H1 (cell line): ENCODE results near the gene MID2. TPM values are rescaled to one million over a fixed set of nuclear protein-coding genes. Genes with fewer than 3 reads are reported as not detected.

Experiments used
- CTCF ChIA-PET: fragments of 300-600 bp; sonication (Branson Sonifier 250); formaldehyde crosslinking; loops from one replicate; lab custom pipeline; 2021; ENCODE audit not compliant: partially characterized antibody; lab: Charles Lee
- POLR2A ChIA-PET: fragments of 300-600 bp; sonication (Branson Sonifier 250); formaldehyde crosslinking; loops from one replicate; lab custom pipeline; 2021; ENCODE audit warnings: inconsistent platforms; ENCODE audit not compliant: partially characterized antibody; lab: Charles Lee
- DNase-seq, 2 experiments: peaks; one replicate each; pipeline versions ENCODE4 v3.0.0 to v3.0.0-alpha.2; 2010 to 2022; ENCODE audit warnings: low spot score in 2 of 2, low read depth in 1 of 2, mixed read lengths in 1 of 2
- FAIRE-seq: peaks from 2 replicates; lab custom pipeline; 2011; peaks lifted over from hg19 to GRCh38; lab: Jason Lieb, UNC
- H2AFZ ChIP-seq: 2 replicates; pipeline ENCODE4 v1.8.1; 2012; ENCODE audit warnings: low read length, inconsistent platforms
- H2AK5ac ChIP-seq: 2 replicates; pipeline ENCODE4 v1.6.1; 2013; ENCODE audit warnings: low read depth, low read length
- H2BK120ac ChIP-seq: replicated peaks from 2 replicates; pipeline ENCODE3; 2013; ENCODE audit warnings: low read depth, low read length, inconsistent platforms
- H2BK12ac ChIP-seq: 2 replicates; pipeline ENCODE4 v1.6.1; 2013; ENCODE audit warnings: low read depth, low read length
- H2BK15ac ChIP-seq: 2 replicates; pipeline ENCODE4 v1.6.1; 2013; ENCODE audit warnings: low read length
- H2BK20ac ChIP-seq: 2 replicates; pipeline ENCODE4 v1.6.1; 2013; ENCODE audit warnings: low read length
- H2BK5ac ChIP-seq: 2 replicates; pipeline ENCODE4 v1.6.1; 2013; ENCODE audit warnings: low read depth, low read length
- H3K14ac ChIP-seq: 2 replicates; pipeline ENCODE4 v1.6.1; 2013; ENCODE audit warnings: inconsistent platforms; ENCODE audit not compliant: insufficient read length
- H3K18ac ChIP-seq: 2 replicates; pipeline ENCODE4 v1.6.1; 2013; ENCODE audit warnings: low read length; ENCODE audit errors: extremely low read depth
- H3K23ac ChIP-seq: 2 replicates; pipeline ENCODE4 v1.6.1; 2013; ENCODE audit warnings: inconsistent platforms; ENCODE audit not compliant: insufficient read length
- H3K23me2 ChIP-seq: 2 replicates; pipeline ENCODE4 v1.6.1; 2013; ENCODE audit warnings: low read depth, low read length
- H3K27ac ChIP-seq: 2 replicates; pipeline ENCODE4 v1.6.1; 2011; ENCODE audit warnings: low read depth, low read length, inconsistent platforms
- H3K27me3 ChIP-seq, 4 experiments: replicated peaks in 1 of 4; 1 replicate in 1 of 4; 2 replicates in 3 of 4; pipeline versions ENCODE4 v1.6.1 to v1.8.1; 2011 to 2013; ENCODE audit warnings: low read length in 3 of 4, mild to moderate bottlenecking in 3 of 4, inconsistent platforms in 2 of 4, mixed read lengths in 2 of 4, moderate library complexity in 1 of 4; ENCODE audit not compliant: control insufficient read depth in 3 of 4, insufficient read depth in 3 of 4; ENCODE audit errors: extremely low read depth in 1 of 4
- H3K36me3 ChIP-seq, 4 experiments: 2 replicates each; pipeline versions ENCODE4 v1.6.1 to v1.8.1; 2011 to 2013; ENCODE audit warnings: mild to moderate bottlenecking in 4 of 4, low read length in 3 of 4, moderate library complexity in 2 of 4, control low read depth in 1 of 4, inconsistent platforms in 1 of 4; ENCODE audit not compliant: insufficient read depth in 4 of 4, control insufficient read depth in 2 of 4
- H3K4ac ChIP-seq: replicated peaks from 2 replicates; pipeline ENCODE3; 2013; ENCODE audit warnings: low read length, low read depth, mixed read lengths, inconsistent platforms; ENCODE audit not compliant: insufficient read length
- H3K4me1 ChIP-seq, 4 experiments: replicated peaks in 1 of 4; 1 replicate in 1 of 4; 2 replicates in 3 of 4; pipeline versions ENCODE4 v1.6.1 to v1.8.1; 2011 to 2013; ENCODE audit warnings: low read length in 3 of 4, inconsistent platforms in 2 of 4, mixed read lengths in 1 of 4; ENCODE audit not compliant: insufficient read depth in 4 of 4, control insufficient read depth in 3 of 4
- H3K4me2 ChIP-seq, 2 experiments: 2 replicates each; pipeline versions ENCODE4 v1.6.1 to v1.8.1; 2011 to 2013; ENCODE audit warnings: low read depth in 2 of 2, low read length in 2 of 2, control low read depth in 1 of 2, inconsistent platforms in 1 of 2, mild to moderate bottlenecking in 1 of 2; ENCODE audit not compliant: insufficient read depth in 1 of 2
- H3K4me3 ChIP-seq, 4 experiments: fragments of 200-600, 300-600 bp in 1 of 4; sonication (generic), shearing (Covaris generic), sonication (Bioruptor Twin) in 1 of 4; 2 replicates each; pipeline versions ENCODE4 v1.5.1 to v1.8.1; 2011 to 2016; ENCODE audit warnings: low read length in 4 of 4, low read depth in 3 of 4, control low read depth in 2 of 4, inconsistent platforms in 2 of 4, mild to moderate bottlenecking in 2 of 4, mixed read lengths in 1 of 4, moderate library complexity in 1 of 4; ENCODE audit not compliant: insufficient read depth in 2 of 4; ENCODE audit errors: extremely low read depth in 1 of 4
- H3K56ac ChIP-seq: replicated peaks from 2 replicates; pipeline ENCODE3; 2013; ENCODE audit warnings: low read depth, mild to moderate bottlenecking, mixed read lengths, low read length, inconsistent platforms; ENCODE audit not compliant: insufficient read length
- H3K79me1 ChIP-seq: 2 replicates; pipeline ENCODE4 v1.6.1; 2013; ENCODE audit warnings: low read depth, low read length, control low read depth
- H3K79me2 ChIP-seq, 2 experiments: 2 replicates each; pipeline versions ENCODE4 v1.6.1 to v1.8.1; 2012 to 2013; ENCODE audit warnings: low read length in 2 of 2, mild to moderate bottlenecking in 2 of 2, inconsistent platforms in 1 of 2; ENCODE audit not compliant: insufficient read depth in 2 of 2, control insufficient read depth in 1 of 2
- H3K9ac ChIP-seq, 4 experiments: replicated peaks in 1 of 4; 1 replicate in 1 of 4; 2 replicates in 3 of 4; pipeline versions ENCODE4 v1.6.1 to v1.8.1; 2011 to 2013; ENCODE audit warnings: low read depth in 3 of 4, low read length in 3 of 4, control low read depth in 2 of 4, mild to moderate bottlenecking in 2 of 4, moderate library complexity in 2 of 4, inconsistent platforms in 1 of 4; ENCODE audit errors: extremely low read depth in 1 of 4
- H3K9me3 ChIP-seq, 2 experiments: 2 replicates each; pipeline versions ENCODE4 v1.6.1 to v1.8.1; 2012 to 2013; ENCODE audit warnings: mild to moderate bottlenecking in 2 of 2, moderate library complexity in 2 of 2, control low read depth in 1 of 2, inconsistent platforms in 1 of 2, low read depth in 1 of 2, low read length in 1 of 2, mixed read lengths in 1 of 2; ENCODE audit not compliant: insufficient read depth in 2 of 2
- H4K20me1 ChIP-seq, 2 experiments: replicated peaks in 1 of 2; 2 replicates each; pipeline versions ENCODE3 to v1.8.1; 2011 to 2013; ENCODE audit warnings: inconsistent platforms in 2 of 2, low read length in 2 of 2, mild to moderate bottlenecking in 1 of 2; ENCODE audit not compliant: insufficient read depth in 2 of 2, control insufficient read depth in 1 of 2
- H4K5ac ChIP-seq: 2 replicates; pipeline ENCODE4 v1.6.1; 2013; ENCODE audit warnings: low read length, low read depth, mixed read lengths, inconsistent platforms; ENCODE audit not compliant: insufficient read length
- H4K8ac ChIP-seq: 2 replicates; pipeline ENCODE4 v1.8.0; 2013; ENCODE audit warnings: mild to moderate bottlenecking, moderate library complexity, low read length, inconsistent platforms; ENCODE audit not compliant: insufficient read depth; ENCODE audit errors: extremely low read depth
- H4K91ac ChIP-seq: replicated peaks from 2 replicates; pipeline ENCODE3; 2013; ENCODE audit warnings: low read length, mixed read lengths, inconsistent platforms; ENCODE audit not compliant: insufficient read length
- BCL11A ChIP-seq, 2 experiments: IDR thresholded peaks; one replicate each; pipeline ENCODE4 v1.6.1; 2011; ENCODE audit warnings: low read depth in 2 of 2, low read length in 2 of 2, mild to moderate bottlenecking in 2 of 2
- CREB1 ChIP-seq: IDR thresholded peaks from 2 replicates; pipeline ENCODE4 v1.6.1; 2012; ENCODE audit warnings: inconsistent platforms
- HDAC2 ChIP-seq, 2 experiments: fragments of 300-600 bp in 1 of 2; sonication (generic) in 1 of 2; IDR thresholded peaks; 2 replicates each; pipeline ENCODE4 v1.6.1; 2011 to 2012; ENCODE audit warnings: low read depth in 2 of 2, low read length in 2 of 2, mild to moderate bottlenecking in 2 of 2, moderate library complexity in 2 of 2, borderline replicate concordance in 1 of 2, inconsistent platforms in 1 of 2
- JUN ChIP-seq: IDR thresholded peaks from 2 replicates; pipeline ENCODE4 v1.6.1; 2011; ENCODE audit warnings: low read depth, mild to moderate bottlenecking, improper control_type of control experiment, low read length
- NANOG ChIP-seq: IDR thresholded peaks from 2 replicates; pipeline ENCODE4 v1.6.1; 2011; ENCODE audit warnings: low read length, low read depth, mild to moderate bottlenecking, inconsistent platforms; ENCODE audit not compliant: insufficient read depth, poor library complexity, severe bottlenecking
- RAD21 ChIP-seq, 2 experiments: IDR thresholded peaks in 1 of 2; conservative IDR thresholded peaks in 1 of 2; 2 replicates each; pipeline ENCODE4 v1.6.1; 2011; ENCODE audit warnings: low read depth in 2 of 2, low read length in 2 of 2, improper control_type of control experiment in 1 of 2, inconsistent platforms in 1 of 2, mild to moderate bottlenecking in 1 of 2, moderate library complexity in 1 of 2
- RFX5 ChIP-seq: IDR thresholded peaks from 2 replicates; pipeline ENCODE4 v1.6.1; 2011; ENCODE audit warnings: low read depth, low read length, improper control_type of control experiment, borderline replicate concordance
- SIX5 ChIP-seq: IDR thresholded peaks from 2 replicates; pipeline ENCODE4 v1.6.1; 2011; ENCODE audit warnings: mild to moderate bottlenecking, low read depth, low read length
- SP4 ChIP-seq: IDR thresholded peaks from 2 replicates; pipeline ENCODE4 v1.6.1; 2012; ENCODE audit warnings: low read length, inconsistent platforms
- SUZ12 ChIP-seq: fragments of 200-600 bp; sonication (generic); IDR thresholded peaks from 2 replicates; pipeline ENCODE4 v1.6.1; 2012; ENCODE audit warnings: mild to moderate bottlenecking, inconsistent platforms, low read length, moderate library complexity, mixed read lengths
- TBP ChIP-seq: IDR thresholded peaks from 2 replicates; pipeline ENCODE4 v1.6.1; 2011; ENCODE audit warnings: low read depth, low read length, improper control_type of control experiment
- TCF12 ChIP-seq: IDR thresholded peaks from 2 replicates; pipeline ENCODE4 v1.6.1; 2011; ENCODE audit warnings: low read depth, mild to moderate bottlenecking, low read length
- WGBS, 2 experiments: shearing (Covaris generic) in 1 of 2; methylation state at CpG; one replicate each; pipeline versions ENCODE4 v1.1.6 to v1.1.7; 2013 to 2015; ENCODE audit warnings: low lambda C conversion rate in 2 of 2, mixed read lengths in 2 of 2, inconsistent platforms in 1 of 2, low coverage in 1 of 2, missing lambda C conversion rate in 1 of 2; ENCODE audit not compliant: insufficient replicate concordance in 2 of 2, insufficient coverage in 1 of 2, insufficient read length in 1 of 2; ENCODE audit errors: extremely low coverage in 1 of 2, missing lambda C conversion rate in 1 of 2; 5-methylcytosine and 5-hydroxymethylcytosine counted together
- polyA plus RNA-seq, 7 experiments: library from polyadenylated mRNA; depleted of rRNA in 3 of 7; stranded (reverse) in 5 of 7; unstranded in 2 of 7; fragments of >200 nt in 5 of 7; fragments of 200-250 nt in 2 of 7; gene quantifications; 1 replicate in 5 of 7; 2 replicates in 1 of 7; 4 replicates in 1 of 7; pipeline versions ENCODE4 v1.2.1 to v1.2.3, GENCODE V29; 2011 to 2013; ENCODE audit warnings: missing spikeins in 2 of 7, mixed read lengths in 2 of 7
- total RNA-seq: library from RNA; stranded (reverse); fragmentation: NEBNext Ultra II Directional; extraction: Animal tissue kit (Norgen Biotek cat#: 25700); gene quantifications from 2 replicates; pipeline ENCODE4 v1.2.1, GENCODE V29; 2021
- TF ChIP-seq, protein P1 (sequence below): IDR thresholded peaks from 2 replicates; pipeline ENCODE4 v1.6.1; 2012; ENCODE audit warnings: inconsistent platforms
- TF ChIP-seq, protein P2 (sequence below): IDR thresholded peaks from 2 replicates; pipeline ENCODE4 v1.6.1; 2011; ENCODE audit warnings: low read depth, mild to moderate bottlenecking, low read length; ENCODE audit not compliant: insufficient read depth

MID2 gene
- total and polyA plus RNA-seq, 2 of the 8 experiments (the other 6 are each of a cell fraction or from before 2014, with no cell fraction given) = 0.98 to 1.7 TPM

DNA sequence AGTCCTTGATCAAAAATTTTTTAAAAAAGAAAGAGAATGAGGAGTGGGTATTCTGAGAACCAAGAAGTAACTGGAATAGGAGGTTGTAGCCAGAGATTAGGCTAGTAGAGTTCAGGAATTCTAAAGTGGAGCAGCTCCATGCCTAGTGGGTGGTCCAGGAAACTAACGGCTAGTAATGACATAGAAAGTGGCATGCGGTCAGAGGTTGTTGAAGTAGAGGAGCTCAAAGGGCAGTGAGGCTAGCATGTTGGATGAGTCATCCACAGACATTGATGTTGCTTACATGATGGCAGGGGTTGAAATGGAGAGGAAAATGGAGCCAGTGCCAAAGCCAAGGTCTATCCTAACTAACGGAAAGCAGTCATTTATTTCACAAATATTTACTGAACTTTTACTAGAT, 114.4 kb downstream of the MID2 start:
- Histone ChIP-seq H3K9ac (no peak overlapping the region), H3K79me1 (no peaks in the 10 kb centered on the region), H3K4me1 (peaks cover 0 to 7% (median 0%) of the 10 kb centered on the region in 4 experiments; a peak in 2 of 7 replicates), H3K79me2 (no peaks in the 10 kb centered on the region; a peak in 1 of 4 replicates), H2BK5ac (no peak overlapping the region), H3K14ac (no peak overlapping the region), H4K5ac (no peak overlapping the region), H3K18ac (no peak overlapping the region), H3K36me3 (peaks cover 0 to 13% (median 1%) of the 10 kb centered on the region in 4 experiments; a peak in 2 of 8 replicates), H2AFZ (no peak overlapping the region), H3K4ac (no peak overlapping the region), H4K20me1 (no peaks in the 10 kb centered on the region), H3K4me3 (no peak overlapping the region), H4K91ac (no peak overlapping the region), H3K4me2 (no peak overlapping the region), H3K27me3 (no peaks in the 10 kb centered on the region), H2BK120ac (no peak overlapping the region), H2BK12ac (no peak overlapping the region), H4K8ac (no peak overlapping the region), H3K56ac (no peak overlapping the region), H2BK15ac (no peak overlapping the region), H2AK5ac (no peak overlapping the region), H3K23me2 (peaks cover 6% of the 10 kb centered on the region; the same call in 1 of the 2 replicates), H3K23ac (no peak overlapping the region), H3K27ac (no peak overlapping the region), H2BK20ac (no peak overlapping the region), H3K9me3 (no peaks in the 10 kb centered on the region)
- no peak for DNase-seq
- FAIRE-seq = no peak
- WGBS, 2 experiments = 90% methylated on average over 3 of the region's 3 CpGs; no CpG with 5 or more reads in 1 of the 2 experiments
- ChIA-PET POLR2A (no interaction called here), CTCF (no interaction called here)
- TF ChIP-seq, protein P1, sequence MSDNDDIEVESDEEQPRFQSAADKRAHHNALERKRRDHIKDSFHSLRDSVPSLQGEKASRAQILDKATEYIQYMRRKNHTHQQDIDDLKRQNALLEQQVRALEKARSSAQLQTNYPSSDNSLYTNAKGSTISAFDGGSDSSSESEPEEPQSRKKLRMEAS = no peak
- TF ChIP-seq SIX5 (no peak), RFX5 (no peak), HDAC2 (IDR thresholded peaks at IDR 0.05; ENCODE audit: borderline replicate concordance in 1 of 2, low read depth in 2 of 2, low read length in 2 of 2) (no peak), SUZ12 (no peak), SP4 (no peak), TCF12 (no peak), NANOG (no peak), RAD21 (IDR thresholded peaks at IDR 0.05 in 1 of 2, conservative IDR thresholded peaks at IDR 0.05 in 1 of 2; ENCODE audit: low read depth in 2 of 2, low read length in 2 of 2) (no peak), BCL11A (IDR thresholded peaks at IDR 0.05; ENCODE audit: low read depth in 2 of 2, low read length in 2 of 2) (no peak), TBP (no peak), JUN (no peak), CREB1 (no peak)
- TF ChIP-seq, protein P2, sequence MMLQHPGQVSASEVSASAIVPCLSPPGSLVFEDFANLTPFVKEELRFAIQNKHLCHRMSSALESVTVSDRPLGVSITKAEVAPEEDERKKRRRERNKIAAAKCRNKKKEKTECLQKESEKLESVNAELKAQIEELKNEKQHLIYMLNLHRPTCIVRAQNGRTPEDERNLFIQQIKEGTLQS = no peak
